Left ventricle myocardium inferior (tissue), 1 donor: ENCODE measurements around the gene CAPSL. TPM values are rescaled to one million over a fixed set of nuclear protein-coding genes. Genes with fewer than 3 reads are reported as not detected.
"Not testable (repeated sequence)": the region's sequence is repeated elsewhere in the genome, so short reads cannot be mapped to it uniquely, and the experiment has no call there.

Experiments used
- DNase-seq: peaks from one replicate; pipeline ENCODE4 v3.0.0-alpha.2; 2020
- H3K27ac ChIP-seq: fragments of 200-600 bp; replicated peaks from 2 replicates; pipeline ENCODE4 v1.8.0; 2021
- H3K27me3 ChIP-seq: fragments of 200-600 bp; 2 replicates; pipeline ENCODE4 v1.8.0; 2021; ENCODE audit warnings: low read depth
- H3K36me3 ChIP-seq: fragments of 200-600 bp; 2 replicates; pipeline ENCODE4 v1.8.0; 2021
- H3K4me1 ChIP-seq: fragments of 200-600 bp; 2 replicates; pipeline ENCODE4 v1.8.0; 2021
- H3K4me3 ChIP-seq: fragments of 200-600 bp; 2 replicates; pipeline ENCODE4 v1.8.0; 2021; ENCODE audit warnings: mild to moderate bottlenecking, moderate library complexity
- H3K9me3 ChIP-seq: fragments of 200-600 bp; replicated peaks from 2 replicates; pipeline ENCODE4 v1.8.0; 2021
- intact Hi-C: fragments of 100-400 bp; cut with micrococcal nuclease; formaldehyde crosslinking; loops from one replicate; pipeline ENCODE4 v1.11.0; 2022
- total RNA-seq: library from RNA; stranded (reverse); fragmentation: NEBNext Ultra II Directional; extraction: Animal tissue kit (Norgen Biotek cat#: 25700); gene quantifications from one replicate; pipeline ENCODE4 v1.2.1, GENCODE V29; 2021
- TF ChIP-seq, protein P1 (sequence below): fragments of 200-600 bp; IDR thresholded peaks from 2 replicates; pipeline ENCODE4 v1.8.0; 2021; ENCODE audit warnings: antibody characterized with exemption, mild to moderate bottlenecking, borderline replicate concordance
- donor health status: DM: no; HTN: yes; CAD: no; lungs with severe emphysema.

The CAPSL gene
- total RNA-seq, 1 donor from 2014 or later, result not detected

DNA sequence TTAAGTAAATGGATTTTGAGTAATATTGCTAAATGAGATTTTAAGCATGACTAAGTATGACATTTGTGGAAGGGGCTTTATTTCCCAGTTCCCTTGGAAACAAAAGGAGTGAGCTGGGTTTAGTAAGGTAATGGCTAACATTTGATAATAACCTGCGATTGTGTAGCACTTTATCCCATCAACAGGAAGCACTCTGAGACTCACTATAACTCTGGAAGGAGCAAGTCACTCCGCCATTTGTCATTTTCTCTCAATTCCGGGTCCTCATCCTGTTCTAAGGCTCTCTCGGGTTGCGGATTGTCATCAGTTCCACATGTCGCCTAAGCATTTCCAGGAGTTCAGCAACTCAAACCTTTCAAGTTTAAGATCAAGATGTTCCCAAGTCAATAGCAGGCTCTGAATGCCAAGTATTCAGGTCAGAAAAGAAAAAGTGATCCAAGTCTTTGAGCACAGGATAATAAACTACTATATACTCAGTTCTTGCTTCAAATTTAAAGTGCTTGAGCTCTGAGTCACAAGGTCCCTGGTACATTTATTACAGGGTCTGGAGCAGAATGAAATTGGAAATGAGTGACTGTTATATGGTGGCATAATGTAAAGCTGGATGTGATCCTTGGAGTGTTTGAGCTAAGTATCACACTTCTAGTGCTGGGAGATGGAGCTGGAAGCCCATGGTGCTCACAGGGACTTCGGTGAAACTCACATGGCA is 39.3 kb downstream of the CAPSL start:
- TF ChIP-seq, protein P1, sequence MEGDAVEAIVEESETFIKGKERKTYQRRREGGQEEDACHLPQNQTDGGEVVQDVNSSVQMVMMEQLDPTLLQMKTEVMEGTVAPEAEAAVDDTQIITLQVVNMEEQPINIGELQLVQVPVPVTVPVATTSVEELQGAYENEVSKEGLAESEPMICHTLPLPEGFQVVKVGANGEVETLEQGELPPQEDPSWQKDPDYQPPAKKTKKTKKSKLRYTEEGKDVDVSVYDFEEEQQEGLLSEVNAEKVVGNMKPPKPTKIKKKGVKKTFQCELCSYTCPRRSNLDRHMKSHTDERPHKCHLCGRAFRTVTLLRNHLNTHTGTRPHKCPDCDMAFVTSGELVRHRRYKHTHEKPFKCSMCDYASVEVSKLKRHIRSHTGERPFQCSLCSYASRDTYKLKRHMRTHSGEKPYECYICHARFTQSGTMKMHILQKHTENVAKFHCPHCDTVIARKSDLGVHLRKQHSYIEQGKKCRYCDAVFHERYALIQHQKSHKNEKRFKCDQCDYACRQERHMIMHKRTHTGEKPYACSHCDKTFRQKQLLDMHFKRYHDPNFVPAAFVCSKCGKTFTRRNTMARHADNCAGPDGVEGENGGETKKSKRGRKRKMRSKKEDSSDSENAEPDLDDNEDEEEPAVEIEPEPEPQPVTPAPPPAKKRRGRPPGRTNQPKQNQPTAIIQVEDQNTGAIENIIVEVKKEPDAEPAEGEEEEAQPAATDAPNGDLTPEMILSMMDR, result no peak
- Histone ChIP-seq H3K27ac (no peak overlapping the region), H3K36me3 (no peaks in the 10 kb centered on the region), H3K27me3 (no peaks in the 10 kb centered on the region), H3K9me3 (peaks cover 4% of the 10 kb centered on the region), H3K4me3 (no peak overlapping the region), H3K4me1 (no peaks in the 10 kb centered on the region)
- intact Hi-C loops, result no loop called here
- DNase-seq, result no peak

DNA sequence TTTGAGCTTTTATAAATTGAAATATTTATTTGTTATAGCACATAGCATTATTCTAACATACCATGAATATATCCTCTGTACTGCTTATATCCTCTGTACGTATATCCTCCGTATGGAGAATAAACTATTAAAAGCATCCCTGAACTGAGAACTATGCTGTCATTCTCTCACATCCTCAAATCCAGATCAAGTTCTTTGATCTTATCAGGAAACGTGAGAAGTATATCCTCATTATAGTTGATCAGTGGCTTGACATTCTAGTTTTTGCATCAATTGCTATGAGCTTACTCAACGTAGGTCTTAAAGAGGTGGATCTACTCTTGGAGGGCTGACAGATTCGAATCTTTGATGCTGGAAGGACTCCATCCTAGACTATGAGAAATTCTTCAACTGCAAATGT is 44.3 kb downstream of the CAPSL start:
- Histone ChIP-seq H3K27me3 (no peaks in the 10 kb centered on the region), H3K27ac (no peak overlapping the region), H3K9me3 (no peaks in the 10 kb centered on the region), H3K4me3 (no peak overlapping the region), H3K4me1 (no peaks in the 10 kb centered on the region), H3K36me3 (no peaks in the 10 kb centered on the region)
- TF ChIP-seq, protein P1, result no peak
- no peak for DNase-seq
- intact Hi-C loops, result no loop called here

DNA sequence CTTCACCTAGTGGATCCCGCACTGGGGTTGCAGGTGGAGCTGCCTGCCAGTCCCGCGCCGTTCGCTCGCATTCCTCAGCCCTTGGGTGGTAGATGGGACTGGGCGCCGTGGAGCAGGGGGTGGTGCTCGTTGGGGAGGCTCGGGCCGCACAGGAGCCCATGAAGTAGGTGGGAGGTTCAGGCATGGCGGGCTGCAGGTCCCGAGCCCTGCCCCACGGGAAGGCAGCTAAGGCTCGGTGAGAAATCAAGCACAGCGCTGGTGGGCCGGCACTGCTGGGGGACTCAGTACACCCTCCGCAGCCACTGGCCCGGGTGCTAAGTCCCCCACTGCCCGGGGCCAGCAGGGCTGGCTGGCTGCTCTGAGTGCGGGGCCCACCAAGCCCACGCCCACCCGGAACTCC is 45.6 kb downstream of the CAPSL start:
- H3K27ac ChIP-seq, DNase-seq, H3K27me3 ChIP-seq, H3K9me3 ChIP-seq, intact Hi-C loops, H3K36me3 ChIP-seq, H3K4me1 ChIP-seq, H3K4me3 ChIP-seq: not testable (repeated sequence)

DNA sequence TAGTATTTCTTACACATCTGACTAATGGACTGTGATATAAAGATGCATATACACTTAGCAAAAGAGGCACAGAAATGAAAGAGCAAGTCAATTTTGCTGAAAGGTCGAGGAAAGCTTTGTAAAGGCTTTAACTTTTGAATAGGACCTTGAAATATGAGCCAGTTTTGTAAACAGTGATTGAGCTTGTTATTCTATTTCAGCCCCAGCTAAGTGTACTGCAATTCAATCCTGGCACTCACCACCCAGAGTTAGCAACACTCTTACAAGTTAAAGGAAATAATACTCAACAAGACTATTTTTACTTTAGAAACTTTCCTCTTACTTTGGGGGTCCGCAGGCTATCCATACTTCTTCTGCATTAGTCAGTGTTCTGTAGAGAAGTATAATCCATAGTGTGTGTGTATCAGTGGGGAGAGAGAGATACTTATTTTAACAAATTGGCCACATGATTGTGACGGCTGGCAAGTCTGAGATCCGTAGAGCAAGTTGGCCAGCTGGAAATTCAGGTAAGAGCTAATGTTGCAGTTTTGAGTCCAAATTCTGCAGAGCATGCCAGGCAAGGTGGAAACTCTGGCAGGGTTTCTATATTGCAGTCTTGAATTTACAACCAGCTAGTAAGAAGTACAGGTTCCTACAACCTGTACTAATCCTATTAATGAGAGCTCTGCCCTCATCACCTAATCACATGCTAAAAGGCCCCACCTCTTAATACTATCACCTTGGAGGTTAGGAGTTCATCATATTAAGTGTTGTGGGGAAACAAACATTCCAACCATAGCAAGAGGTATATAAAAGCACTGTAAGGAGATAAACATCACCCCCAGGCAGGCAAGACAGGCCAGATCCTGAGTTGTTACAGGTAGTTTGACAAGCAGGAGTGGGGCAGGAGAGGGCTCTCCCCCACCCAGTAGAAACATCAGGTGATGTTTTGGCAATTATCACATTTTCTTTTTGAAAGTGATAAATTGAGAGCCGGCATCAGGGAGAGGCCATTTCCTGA is 48.1 kb downstream of the CAPSL start:
- H3K36me3 ChIP-seq, result no peaks in the 10 kb centered on the region
- H3K9me3 ChIP-seq, result no peaks in the 10 kb centered on the region
- intact Hi-C loops, result no loop called here
- DNase-seq, result no peak
- no peaks in the 10 kb centered on the region for H3K27me3 ChIP-seq
- H3K4me1 ChIP-seq, result no peaks in the 10 kb centered on the region
- no peak overlapping the region for H3K27ac ChIP-seq
- no peak overlapping the region for H3K4me3 ChIP-seq
- TF ChIP-seq, protein P1, result no peak

DNA sequence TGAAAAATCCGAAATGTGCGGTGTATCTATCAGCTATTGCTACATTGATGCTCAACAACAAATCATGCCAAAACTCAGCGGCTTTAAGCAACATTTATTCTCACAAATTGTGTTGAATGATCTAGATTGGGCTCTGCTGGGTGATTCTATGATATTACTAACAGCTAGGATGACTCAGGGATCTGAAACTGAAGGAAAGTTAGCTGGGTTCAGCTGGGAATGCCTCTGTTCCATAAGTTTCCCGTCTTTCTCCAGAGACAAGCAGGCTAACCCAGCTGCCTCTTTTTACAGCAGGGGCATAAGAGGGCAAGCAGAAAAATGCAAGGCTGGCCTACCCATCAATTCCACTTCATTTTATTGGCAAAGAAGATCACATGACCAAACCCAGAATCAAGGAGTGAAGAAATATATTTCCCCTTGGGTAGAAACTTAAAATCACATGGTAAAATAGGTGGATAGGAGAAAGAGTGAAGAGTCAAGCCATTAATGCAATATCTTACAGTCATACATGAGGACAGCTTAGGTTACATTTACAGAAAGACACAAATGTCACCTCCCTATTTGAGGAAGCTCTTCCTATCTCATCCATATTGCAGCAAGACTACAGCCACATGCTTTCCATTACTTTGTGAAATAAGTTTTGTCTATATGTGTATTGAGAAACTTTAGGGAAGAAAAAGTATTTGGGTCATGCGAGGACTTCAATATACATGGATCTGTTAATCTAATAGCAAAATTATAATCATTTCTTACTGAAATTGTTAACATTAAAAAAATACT is 50.9 kb downstream of the CAPSL start:
- Histone ChIP-seq H3K36me3 (no peaks in the 10 kb centered on the region), H3K27me3 (no peaks in the 10 kb centered on the region), H3K4me1 (no peaks in the 10 kb centered on the region), H3K4me3 (no peak overlapping the region), H3K27ac (no peak overlapping the region), H3K9me3 (no peaks in the 10 kb centered on the region)
- intact Hi-C loops, result no loop called here
- DNase-seq, result no peak
- TF ChIP-seq, protein P1, result no peak
